ENCODE measurements around the gene OR52N2.

Gene OR52N2

DNA sequence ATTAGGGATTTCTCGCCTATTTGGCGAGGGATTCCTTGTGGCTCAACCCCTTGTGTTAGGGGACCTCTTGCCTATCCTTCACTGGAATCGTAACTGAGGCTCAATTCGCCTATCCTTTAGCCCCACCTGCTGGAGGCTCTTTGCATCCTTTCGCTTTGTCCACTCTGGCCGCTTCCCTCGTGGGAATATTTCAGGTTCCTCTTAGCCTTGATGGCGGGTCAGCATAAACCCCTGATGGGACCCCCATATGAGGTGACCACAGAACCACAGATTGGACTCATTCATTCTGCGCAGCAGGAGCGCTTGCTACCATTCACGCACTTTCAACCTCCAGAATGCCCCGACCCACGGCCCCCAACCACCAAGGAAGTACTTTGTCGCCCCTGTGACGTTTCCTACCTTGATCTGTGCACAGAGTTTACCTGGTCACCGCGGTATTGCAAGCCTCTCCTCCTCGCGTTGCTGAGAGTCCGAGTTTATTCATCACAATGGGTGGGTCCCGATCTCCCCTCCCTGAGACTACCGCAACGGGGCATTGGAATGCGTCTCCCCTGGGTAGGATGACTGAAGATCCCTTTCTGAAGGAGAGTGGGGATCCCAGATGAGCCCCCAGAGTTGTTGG is at the start of gene OR52N2:
Gene OR52N2 (plus strand): TSS at position 425 of the 622 bp plus-strand sequence. CDS start 11,412 bp downstream, outside the sequence.
- DNase-seq: peak; percentile 31

DNA sequence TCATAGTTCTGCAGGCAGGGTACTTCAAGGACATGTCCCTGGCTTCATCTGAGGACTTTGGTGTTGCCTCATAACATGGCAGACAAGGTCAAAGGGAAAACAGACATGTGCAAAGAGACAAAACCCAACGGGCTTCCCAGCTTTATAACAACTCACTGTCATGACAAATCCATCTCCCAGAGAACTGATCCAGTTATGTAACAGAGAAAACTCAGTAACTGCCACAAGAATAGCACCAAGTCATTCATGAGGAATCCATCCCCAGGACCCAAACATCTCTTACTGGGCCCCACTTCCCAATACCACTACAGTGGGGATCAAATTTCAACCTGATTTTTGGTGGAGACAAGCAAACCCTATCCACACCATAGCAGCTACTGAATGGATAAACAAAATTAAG is 41.7 kb upstream of the OR52N2 start:
- DNase-seq: no peak

DNA sequence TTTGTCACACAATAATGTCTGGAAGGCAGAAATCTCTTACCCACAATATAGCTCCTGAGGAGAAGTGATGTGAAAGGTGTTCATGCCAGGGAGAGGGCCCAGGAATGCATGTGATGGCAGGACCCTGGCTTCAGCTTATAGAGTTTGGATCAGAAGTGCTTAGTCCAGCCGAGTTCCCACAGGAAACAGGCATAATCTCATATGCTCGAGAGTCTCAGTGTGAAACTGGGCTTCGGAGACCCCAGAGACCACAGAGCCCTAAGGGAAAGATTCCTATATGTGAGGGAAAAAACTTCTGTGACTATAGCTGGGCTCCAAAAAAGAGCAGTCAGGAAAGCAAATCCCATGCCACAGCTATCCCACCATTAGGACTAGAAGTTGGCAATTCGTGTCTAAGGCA is 25.5 kb upstream of the OR52N2 start, which contains the start of gene OR52N5:
Gene OR52N5 (minus strand): TSS at position 101 of the 400 bp plus-strand sequence. CDS start 4,721 bp downstream, outside the sequence.
- no peak for DNase-seq

DNA sequence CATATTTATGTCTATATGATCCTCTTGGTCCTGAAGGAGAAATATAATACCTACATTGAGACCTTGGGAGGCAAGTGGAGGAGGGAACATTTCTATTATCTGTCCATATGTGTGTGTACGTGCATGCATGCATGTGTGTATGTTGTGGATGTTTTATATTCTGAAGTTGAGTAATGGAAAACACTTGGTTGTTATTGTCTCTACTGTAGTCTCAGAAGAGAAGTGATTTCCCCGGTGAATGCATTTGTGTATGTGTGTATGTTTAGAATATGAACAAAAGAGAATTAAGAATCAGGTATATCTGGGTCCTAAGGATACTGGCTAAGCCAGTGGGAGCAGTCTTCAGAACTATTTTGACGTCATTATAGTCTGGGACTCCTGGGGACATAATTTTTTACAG is 17.6 kb upstream of the OR52N2 start, which contains the start of gene OR52N1:
Gene OR52N1 (minus strand): TSS at position 101 of the 400 bp plus-strand sequence. CDS start 2,449 bp downstream, outside the sequence.
- no peak for DNase-seq

DNA sequence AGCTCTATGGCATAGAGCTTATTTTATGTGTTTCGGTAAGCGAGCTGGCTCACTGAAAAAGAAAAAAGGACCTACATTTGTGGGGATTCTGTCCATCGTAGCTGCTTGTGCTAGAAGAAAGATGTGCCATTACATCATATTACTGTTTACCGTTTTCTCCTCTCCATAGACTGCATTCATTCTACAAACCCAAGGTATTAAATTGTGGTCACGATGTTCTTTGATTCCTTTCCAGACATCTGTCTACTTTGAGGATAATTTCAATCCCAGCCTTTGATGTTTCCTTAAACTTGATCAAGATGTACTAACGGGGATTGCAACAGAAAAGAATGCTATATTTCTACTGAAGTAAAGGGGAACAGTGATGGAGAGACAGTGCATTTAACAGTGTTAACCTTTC is 12.2 kb upstream of the OR52N2 start:
- DNase-seq: no peak

DNA sequence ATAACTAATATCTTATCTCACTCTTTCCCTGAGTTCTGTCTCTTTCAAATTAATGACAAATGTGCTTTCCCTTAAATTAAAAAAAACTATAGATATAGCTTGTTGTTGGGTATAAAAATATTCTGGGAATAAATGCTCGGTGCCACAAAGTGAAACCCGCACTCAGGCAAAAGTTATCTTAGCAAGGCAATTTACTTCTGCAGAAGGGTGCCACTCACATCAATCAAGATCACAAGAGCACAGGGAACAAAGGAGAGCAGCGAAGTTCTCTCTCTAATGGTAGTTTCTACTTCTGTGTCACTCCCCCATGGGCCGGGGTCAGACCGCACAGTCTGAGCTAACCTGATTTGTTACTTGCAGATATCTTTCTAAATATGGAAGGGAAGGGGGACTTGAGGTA is 4.7 kb upstream of the OR52N2 start:
- no peak for DNase-seq

DNA sequence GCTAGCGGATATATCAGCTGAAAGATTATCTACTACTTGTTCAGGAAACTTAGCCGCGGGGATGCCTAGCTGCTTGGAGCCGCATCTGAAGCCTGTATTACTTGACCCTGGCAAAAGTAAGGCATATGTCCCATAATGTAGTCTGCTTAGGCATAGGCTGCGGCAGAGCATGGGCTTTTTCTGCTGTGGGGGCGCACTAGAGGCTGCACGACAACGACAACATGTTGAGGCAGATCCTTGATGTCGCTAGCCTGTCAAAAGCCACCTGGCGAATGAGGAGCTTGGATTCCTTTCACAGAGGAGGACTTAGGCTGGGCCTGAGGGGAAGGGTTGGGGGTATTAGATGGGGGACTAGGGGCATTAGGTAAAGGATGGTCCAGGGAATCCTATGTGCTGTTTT is 1.1 kb upstream of the OR52N2 start:
- no peak for DNase-seq

DNA sequence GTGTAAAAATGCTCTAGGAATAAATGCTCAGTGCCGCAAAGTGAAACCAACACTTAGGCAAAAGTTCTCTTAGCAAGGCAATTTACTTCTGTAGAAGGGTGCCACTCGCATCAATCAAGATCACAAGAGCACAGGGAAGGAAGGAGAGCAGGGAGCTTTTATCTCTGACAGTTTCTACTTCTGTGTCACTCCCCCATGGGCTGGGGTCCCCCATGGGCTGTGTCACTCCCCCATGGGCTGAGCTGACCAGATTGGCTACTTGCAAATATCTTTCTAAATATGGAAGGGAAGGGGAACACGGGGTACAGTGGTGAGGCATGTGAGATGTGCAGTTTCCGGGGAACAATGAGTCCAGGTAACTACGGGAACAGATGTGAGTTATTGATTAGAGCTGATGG is 397 bp downstream of the OR52N2 start:
- no peak for DNase-seq

DNA sequence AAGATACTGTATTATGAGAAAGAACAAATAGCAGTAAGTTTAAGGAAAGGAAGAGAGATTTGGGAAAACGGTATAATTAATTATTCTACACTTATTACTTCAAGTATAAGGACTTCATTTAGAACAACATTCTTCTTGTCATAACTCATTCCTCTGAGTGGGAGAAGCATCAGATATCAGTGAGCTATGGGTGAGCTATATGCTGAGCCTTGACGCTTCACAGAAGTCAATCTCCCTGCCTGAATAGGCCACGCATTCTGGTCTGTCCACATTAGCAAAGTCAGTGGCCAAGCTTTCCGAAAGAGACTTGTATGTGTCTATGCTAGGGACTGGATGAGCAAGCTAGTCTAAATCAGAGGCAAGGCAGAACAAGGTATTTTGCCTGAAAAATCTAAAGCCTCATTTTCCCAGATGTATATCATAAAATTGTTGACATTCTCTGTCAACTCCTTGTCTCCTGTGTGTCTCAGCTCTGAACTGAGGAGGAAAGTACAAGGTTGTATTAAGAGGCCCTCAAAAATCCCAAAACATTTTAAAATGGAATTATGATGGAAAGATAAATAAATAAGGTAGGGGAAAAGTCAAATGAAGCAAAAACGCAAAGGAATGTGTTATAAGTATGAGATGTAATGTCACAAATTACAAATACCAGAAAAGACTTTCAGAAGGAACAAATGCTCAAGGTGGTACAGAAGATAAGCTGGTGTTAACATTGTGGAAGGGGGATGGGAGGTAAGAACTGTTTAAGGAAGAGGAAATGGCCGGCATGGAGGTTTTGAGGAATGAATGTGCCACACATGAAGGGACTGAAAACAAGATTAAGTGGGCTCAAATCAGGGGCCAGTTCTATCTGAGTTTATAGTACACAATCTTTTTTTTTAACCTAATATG is 1.4 kb downstream of the OR52N2 start:
- no peak for DNase-seq

DNA sequence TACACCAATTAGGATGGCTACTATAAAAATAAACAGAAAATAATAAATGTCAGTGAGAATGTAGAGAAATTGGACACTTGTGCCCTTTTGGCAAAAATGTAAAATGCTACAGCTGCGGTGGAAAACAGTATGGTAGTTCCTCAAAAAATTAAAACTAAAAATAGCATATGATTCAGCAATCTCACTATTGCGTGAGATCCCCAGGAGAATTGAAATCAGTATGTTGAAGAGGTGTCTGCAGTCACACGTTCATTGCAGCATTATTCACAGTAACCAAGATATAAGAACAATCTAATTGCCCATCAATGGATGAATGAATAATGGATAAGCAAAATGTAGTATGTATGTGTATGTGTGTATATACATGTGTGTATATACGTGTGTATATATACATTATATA is 6.8 kb downstream of the OR52N2 start:
- no peak for DNase-seq

DNA sequence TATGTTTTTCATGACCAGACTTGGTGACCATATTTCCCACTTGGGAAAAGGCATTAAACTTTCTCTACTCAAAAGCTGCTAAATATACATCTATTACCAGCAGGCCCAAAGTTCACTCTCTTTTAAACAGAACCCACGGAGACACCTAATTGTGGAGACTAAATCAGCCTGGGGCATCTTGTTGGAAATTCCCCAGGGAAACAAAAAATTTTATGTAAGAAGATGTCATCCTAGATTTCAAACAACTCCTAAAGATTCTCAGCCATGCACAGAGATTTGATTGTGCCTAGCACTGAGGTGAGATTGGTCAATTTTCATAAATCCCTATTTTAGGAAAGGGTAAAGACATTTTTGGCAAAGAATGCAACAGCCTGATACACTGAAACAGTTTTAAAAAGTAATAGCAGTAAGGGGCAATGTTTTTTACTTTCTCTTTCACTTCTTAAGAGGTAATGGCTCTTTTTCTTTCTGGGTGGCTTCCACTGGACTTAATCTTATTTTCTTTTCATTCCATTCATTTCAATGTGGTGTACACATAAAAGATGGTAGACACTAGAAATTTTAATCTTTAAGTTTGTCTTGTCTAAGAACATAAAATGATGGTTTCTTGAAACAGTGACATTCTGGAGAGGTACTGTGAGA is 9.6 kb downstream of the OR52N2 start:
- no peak for DNase-seq

DNA sequence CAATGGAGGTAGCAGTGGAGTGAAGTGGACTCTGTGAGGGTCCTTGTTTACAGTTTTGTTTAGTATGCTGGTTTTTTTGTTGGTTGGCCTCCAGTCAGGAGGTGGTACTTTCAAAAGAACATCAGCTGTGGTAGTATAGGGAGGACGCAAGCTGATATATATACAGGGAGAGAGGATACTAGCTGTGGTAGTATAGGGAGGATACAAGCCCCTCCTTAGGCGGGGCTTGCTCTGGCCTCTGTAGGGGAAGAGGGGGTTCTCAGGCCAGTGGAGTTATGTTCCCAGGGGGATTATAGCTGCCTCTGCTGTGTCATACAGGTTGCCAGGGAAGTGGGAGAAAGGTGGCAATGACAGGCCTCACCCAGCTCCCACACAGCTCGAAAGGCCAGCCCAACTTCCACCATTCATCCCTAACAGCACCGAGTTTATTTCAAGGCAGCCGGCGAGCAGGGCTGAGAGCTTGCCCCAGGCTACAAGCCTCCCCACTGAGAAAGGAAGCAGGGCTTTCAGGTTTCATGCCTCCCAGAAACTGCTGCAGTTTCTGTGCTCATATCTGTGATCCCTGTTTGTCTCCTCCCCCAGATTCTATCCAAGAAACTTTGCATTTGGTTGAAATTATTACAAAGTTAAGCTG is 22.6 kb downstream of the OR52N2 start:
- no peak for DNase-seq

DNA sequence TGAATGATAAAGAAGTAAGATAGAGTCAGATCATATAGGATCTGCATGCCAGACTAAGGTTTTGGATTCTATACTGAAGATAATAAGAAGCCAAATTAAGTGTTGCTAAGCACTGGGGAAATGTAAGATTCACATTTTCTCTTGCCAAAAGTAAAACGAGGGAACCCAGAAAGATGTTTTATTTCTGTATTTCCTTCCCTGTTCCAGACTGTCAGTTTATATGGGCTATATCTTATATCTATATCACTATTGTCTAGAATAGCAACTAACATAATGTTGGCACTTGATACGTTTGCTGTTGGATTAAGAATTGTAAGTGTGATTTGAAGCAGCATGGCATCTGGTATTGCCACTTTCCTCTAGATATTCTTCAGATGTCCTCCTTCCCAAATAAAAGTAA is 24.7 kb downstream of the OR52N2 start:
- DNase-seq: no peak

DNA sequence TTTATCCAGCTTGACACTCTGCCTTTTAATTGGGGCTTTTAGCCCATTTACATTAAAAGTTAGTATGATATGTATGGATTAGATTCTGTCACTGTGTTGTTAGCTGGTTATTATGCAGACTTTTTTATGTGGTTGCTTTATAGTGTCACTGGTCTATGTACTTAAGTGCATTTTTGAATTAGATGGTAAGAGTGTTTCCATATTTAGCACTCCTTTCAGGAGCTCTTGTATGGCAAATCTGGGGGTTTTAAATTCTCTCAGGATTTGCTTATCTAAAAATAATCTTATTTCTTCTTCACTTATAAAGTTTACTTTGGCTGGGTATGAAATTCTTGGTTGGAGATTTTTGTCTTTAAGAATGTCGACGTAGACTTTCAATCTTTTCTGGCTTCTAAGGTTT is 29.0 kb downstream of the OR52N2 start:
- no peak for DNase-seq

DNA sequence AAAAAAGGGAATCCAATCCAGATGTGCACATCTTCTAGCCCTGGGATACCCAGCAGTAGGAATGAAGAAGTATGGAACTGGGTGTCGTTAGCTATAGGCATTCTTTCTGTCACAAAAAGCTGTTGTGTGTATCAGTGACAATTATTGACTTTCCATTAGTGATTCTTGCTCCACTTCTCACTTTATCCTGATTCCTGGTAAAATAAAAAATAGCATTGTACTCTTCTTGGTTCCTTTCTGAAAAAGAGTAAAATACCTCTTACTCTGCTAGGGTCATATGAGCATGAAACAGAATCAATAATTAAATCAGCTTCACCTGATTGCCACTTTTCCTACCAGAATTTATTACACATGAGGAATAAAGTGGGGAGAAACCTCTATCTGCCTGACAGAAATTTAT is 33.1 kb downstream of the OR52N2 start, which contains the start of gene OR52E6:
Gene OR52E6 (minus strand): TSS at position 101 of the 400 bp plus-strand sequence. CDS start 0 bp downstream, at position 101.
- DNase-seq: no peak

DNA sequence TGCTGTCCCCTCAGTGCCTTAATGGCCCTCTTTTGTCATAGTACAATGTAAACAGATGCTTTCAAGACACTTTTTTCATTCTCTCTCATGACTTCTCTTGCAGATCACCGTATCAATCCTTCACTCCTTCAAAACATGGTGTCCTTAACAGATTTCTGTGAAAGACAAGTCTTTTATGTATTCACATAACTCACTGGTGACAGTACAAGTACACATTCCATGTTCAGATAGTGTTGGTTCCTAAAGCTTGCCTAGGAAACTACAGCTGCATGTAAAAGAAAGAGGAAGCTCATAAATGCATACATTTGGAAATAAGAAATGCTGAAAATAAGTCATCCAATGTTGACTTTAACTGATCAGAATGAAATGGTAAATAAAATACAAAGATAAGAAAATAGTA is 38.0 kb downstream of the OR52N2 start:
- DNase-seq: no peak

DNA sequence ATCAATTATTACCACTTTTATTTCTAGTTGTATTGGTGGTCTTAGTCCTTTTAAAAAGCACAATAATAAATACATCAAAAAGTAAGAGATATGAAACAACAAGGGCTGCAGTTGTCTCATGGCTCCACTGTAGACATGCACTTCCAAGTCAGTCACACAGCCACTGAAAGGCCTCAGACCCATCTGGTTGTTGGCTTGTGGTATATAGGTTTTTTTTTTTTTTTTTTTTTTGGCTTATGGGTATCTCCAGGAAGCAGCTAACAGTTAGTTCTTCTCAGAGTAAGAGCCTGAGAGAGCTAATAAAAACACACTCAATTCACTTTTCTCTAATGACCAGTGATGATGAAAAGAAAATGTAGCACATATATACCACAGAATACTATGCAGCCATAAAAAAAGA is 39.0 kb downstream of the OR52N2 start:
- no peak for DNase-seq

DNA sequence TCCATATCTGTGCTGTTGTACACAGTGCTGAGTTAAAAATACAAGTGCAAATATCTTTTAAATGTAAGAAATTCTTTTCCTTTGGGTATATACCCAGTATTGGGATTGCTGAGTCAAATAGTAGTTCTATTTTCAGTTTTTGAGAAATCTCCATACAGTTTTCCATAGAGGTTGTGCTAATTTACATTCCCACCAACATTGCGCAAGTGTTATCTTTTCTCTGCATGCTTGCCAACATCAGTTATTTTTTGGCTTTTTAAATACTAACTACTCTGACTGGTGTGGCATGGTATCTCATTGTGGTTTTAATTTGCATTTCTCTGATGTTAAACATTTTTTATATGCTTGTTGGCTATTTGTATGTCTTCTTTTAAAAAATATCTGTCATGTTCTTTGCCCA is 42.3 kb downstream of the OR52N2 start:
- DNase-seq: no peak

DNA sequence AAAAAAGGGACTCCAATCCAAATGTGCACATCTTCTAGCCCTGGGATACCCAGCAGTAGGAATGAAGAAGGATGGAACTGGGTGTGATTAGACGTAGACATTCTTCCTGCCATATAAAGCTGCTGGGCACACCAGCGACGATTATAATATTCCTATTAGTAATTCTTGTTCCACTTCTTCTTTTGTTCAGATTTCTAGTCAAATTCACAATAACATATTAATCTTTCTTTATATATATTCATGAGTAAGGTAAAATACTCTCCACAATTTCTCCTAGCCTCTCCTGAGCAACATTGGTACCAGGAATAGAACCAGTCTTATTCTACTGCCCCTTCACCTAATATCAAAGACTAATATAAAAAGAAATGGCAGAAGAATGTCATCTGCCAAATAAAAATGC is 48.9 kb downstream of the OR52N2 start, which contains the start of gene OR52E8:
Gene OR52E8 (minus strand): TSS at position 101 of the 400 bp plus-strand sequence. CDS start 0 bp downstream, at position 101.
- DNase-seq: no peak

DNA sequence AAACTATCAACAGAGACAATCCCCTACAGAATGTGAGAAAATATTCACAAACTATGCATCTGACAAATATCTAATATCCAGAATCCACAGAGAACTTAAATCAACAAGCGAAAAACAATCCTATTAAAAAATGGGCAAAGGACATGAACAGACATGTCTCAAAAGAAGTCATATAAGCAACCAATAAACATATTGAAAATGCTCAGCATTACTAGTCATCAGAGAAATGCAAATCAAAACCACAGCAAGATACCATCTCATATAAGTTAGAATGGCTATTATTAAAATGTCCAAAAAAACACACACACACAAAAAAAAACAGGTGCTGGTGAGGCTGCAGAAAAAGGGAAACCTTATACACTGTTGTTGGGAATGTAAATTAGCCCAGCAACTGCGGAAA is 57.1 kb downstream of the OR52N2 start:
- DNase-seq: no peak

Data from NCI-H1694 treated with DMSO at 0.1 percent for 48 hours (cell line).